Tibial artery (tissue), 4 donors: ENCODE data around the gene TIPIN.
"Not testable (repeated sequence)": the region's sequence is repeated elsewhere in the genome, so short reads cannot be mapped to it uniquely, and the experiment has no call there.

Source experiments
- DNase-seq, 2 donors: peaks; one replicate each; pipeline ENCODE4 v3.0.0-alpha.2; 2019
- H3K27ac ChIP-seq, 2 donors: fragments of 200-600 bp; sonication (generic) in 1 of 2; 1 replicate in 1 of 2; 2 replicates in 1 of 2; pipeline ENCODE4 v1.5.1; 2018 to 2019; ENCODE audit warnings: mild to moderate bottlenecking in 1 of 2
- H3K27me3 ChIP-seq, 2 donors: fragments of 200-600 bp; sonication (generic) in 1 of 2; one replicate each; pipeline versions ENCODE4 v1.5.1 to v1.6.0; 2016 to 2019
- H3K36me3 ChIP-seq, 3 donors: fragments of 200-600 bp; sonication (generic) in 2 of 3; one replicate each; pipeline ENCODE4 v1.5.1; 2016 to 2019; ENCODE audit warnings: mild to moderate bottlenecking in 2 of 3
- H3K4me1 ChIP-seq, 4 donors: fragments of 200-600 bp; sonication (generic) in 2 of 4; 1 replicate in 3 of 4; 2 replicates in 1 of 4; pipeline ENCODE4 v1.5.1; 2016 to 2019
- H3K4me3 ChIP-seq, 2 donors: fragments of 200-600 bp; sonication (generic) in 1 of 2; 1 replicate in 1 of 2; 2 replicates in 1 of 2; pipeline ENCODE4 v1.5.1; 2018 to 2019; ENCODE audit warnings: mild to moderate bottlenecking in 2 of 2
- H3K9me3 ChIP-seq, 3 donors: fragments of 200-600 bp; sonication (generic) in 1 of 3; one replicate each; pipeline ENCODE4 v1.5.1; 2016 to 2019
- CTCF ChIP-seq, 2 experiments: fragments of 200-600 bp in 1 of 2; fragments of 450-650 bp in 1 of 2; IDR thresholded peaks; one replicate each; pipeline ENCODE4 v1.5.1; 2017 to 2019; ENCODE audit warnings: antibody characterized with exemption in 2 of 2, mild to moderate bottlenecking in 1 of 2, moderate library complexity in 1 of 2
- intact Hi-C: fragments of 100-400 bp; cut with DNase I; formaldehyde crosslinking; loops from one replicate; pipeline ENCODE4 v1.15.0; 2023; ENCODE audit warnings: low total_unique reads

Gene TIPIN

GRCh38 chr15:66306381-66306780 is 50.1 kb downstream of the TIPIN start:
- intact Hi-C loops, result no loop called here
- H3K4me3 ChIP-seq, result no peak overlapping the region
- TF ChIP-seq CTCF (IDR thresholded peaks at IDR 0.05), result no peak
- no peak for DNase-seq
- H3K36me3 ChIP-seq, result peaks cover 24 to 86% (median 72%) of the 10 kb centered on the region in 3 donors
- no peaks in the 10 kb centered on the region for H3K4me1 ChIP-seq
- no peak overlapping the region for H3K27ac ChIP-seq
- no peaks in the 10 kb centered on the region for H3K27me3 ChIP-seq
- H3K9me3 ChIP-seq, result no peaks in the 10 kb centered on the region

- intact Hi-C loops, H3K4me1 ChIP-seq, H3K4me3 ChIP-seq, H3K27me3 ChIP-seq, DNase-seq, H3K9me3 ChIP-seq, H3K27ac ChIP-seq: not testable (repeated sequence)
- peaks cover 16 to 75% (median 56%) of the 10 kb centered on the region in 3 donors for H3K36me3 ChIP-seq
These were observed 52.1 kb downstream of the TIPIN start for GRCh38 chr15:66304425-66304824.

- Histone ChIP-seq H3K27ac (no peak overlapping the region), H3K4me1 (no peaks in the 10 kb centered on the region), H3K4me3 (no peak overlapping the region), H3K9me3 (no peaks in the 10 kb centered on the region), H3K27me3 (no peaks in the 10 kb centered on the region), H3K36me3 (peaks cover 6 to 70% (median 42%) of the 10 kb centered on the region in 3 donors)
- no peak for DNase-seq
- intact Hi-C loops, result no loop called here
- no peak for TF ChIP-seq CTCF (IDR thresholded peaks at IDR 0.05)
These were observed 53.8 kb downstream of the TIPIN start for GRCh38 chr15:66302489-66303278.

- intact Hi-C loops, result no loop called here
- H3K36me3 ChIP-seq, result peaks cover 0 to 40% (median 19%) of the 10 kb centered on the region in 3 donors
- no peaks in the 10 kb centered on the region for H3K27me3 ChIP-seq
- no peak overlapping the region for H3K27ac ChIP-seq
- H3K4me3 ChIP-seq, result no peak overlapping the region
- DNase-seq, result no peak
- TF ChIP-seq CTCF (IDR thresholded peaks at IDR 0.05), result no peak
- H3K4me1 ChIP-seq, result peaks cover 0 to 15% (median 10%) of the 10 kb centered on the region in 4 donors
- H3K9me3 ChIP-seq, result no peaks in the 10 kb centered on the region
These were observed 57.7 kb downstream of the TIPIN start for GRCh38 chr15:66298803-66299251.

GRCh38 chr15:66296186-66296585 is 60.3 kb downstream of the TIPIN start:
- Histone ChIP-seq H3K36me3 (peaks cover 0 to 18% (median 7%) of the 10 kb centered on the region in 3 donors), H3K27ac (no peak overlapping the region), H3K4me3 (no peak overlapping the region), H3K27me3 (no peaks in the 10 kb centered on the region), H3K9me3 (no peaks in the 10 kb centered on the region), H3K4me1 (peaks cover 0 to 31% (median 19%) of the 10 kb centered on the region in 4 donors)
- TF ChIP-seq CTCF (IDR thresholded peaks at IDR 0.05), result no peak
- intact Hi-C loops, result no loop called here
- no peak for DNase-seq

GRCh38 chr15:66294932-66295235 is 61.6 kb downstream of the TIPIN start:
- peaks cover 0 to 31% (median 19%) of the 10 kb centered on the region in 4 donors for H3K4me1 ChIP-seq
- TF ChIP-seq CTCF (IDR thresholded peaks at IDR 0.05), result no peak
- peak overlapping the region; percentile 92 to 95 for H3K27ac ChIP-seq
- intact Hi-C loops, result no loop called here
- peaks cover 0 to 10% (median 5%) of the 10 kb centered on the region in 3 donors for H3K36me3 ChIP-seq
- no peaks in the 10 kb centered on the region for H3K9me3 ChIP-seq
- no peaks in the 10 kb centered on the region for H3K27me3 ChIP-seq
- H3K4me3 ChIP-seq, result peak overlapping the region; percentile 71 to 83
- no peak for DNase-seq
